ENCODE measurements around the gene ATRAID. TPM values are rescaled to one million over a fixed set of nuclear protein-coding genes. Genes with fewer than 3 reads are reported as not detected.

The ATRAID gene
- polyA plus RNA-seq, 3 donors: 120 to 298 (median 287) TPM

- 91% methylated on average over 6 of the region's 8 CpGs for WGBS (ENCODE audit: insufficient coverage)
- no peak for TF ChIP-seq CTCF (IDR thresholded peaks at IDR 0.05)
- no peak for DNase-seq
These were observed 46.7 kb upstream of the ATRAID start for GRCh38 chr2:27164960-27165763.

GRCh38 chr2:27170581-27171337, 41.1 kb upstream of the ATRAID start:
- Mint-ChIP-seq H3K27ac (peak overlapping the region in 1 of 7 donors; percentile 0), H3K4me1 (peaks cover 7% of the 10 kb centered on the region), H3K27me3 (ENCODE audit: low read depth in 3 of 3) (peaks cover 9 to 18% (median 14%) of the 10 kb centered on the region in 3 donors), H3K4me3 (peak overlapping the region in 1 of 2 donors; percentile 81), H3K9me3 (no peaks in the 10 kb centered on the region), H3K36me3 (no peaks in the 10 kb centered on the region)
- peaks cover 5 to 11% of the 10 kb centered on the region in 2 donors for H3K4me1 ChIP-seq (ENCODE audit: control insufficient read depth in 1 of 2, insufficient read depth in 2 of 2, low read length in 2 of 2)
- H3K4me2 ChIP-seq (replicated peaks; ENCODE audit: extremely low read depth, low read length, poor library complexity, severe bottlenecking): peak overlapping the region; percentile 57
- no peak overlapping the region for H3K9ac ChIP-seq (ENCODE audit: insufficient read depth, low read length, poor library complexity, severe bottlenecking)
- H3K36me3 ChIP-seq (replicated peaks in 1 of 2; ENCODE audit: control insufficient read depth in 1 of 2, insufficient read depth in 2 of 2, low read length in 2 of 2): no peaks in the 10 kb centered on the region
- no peak for TF ChIP-seq CTCF (IDR thresholded peaks at IDR 0.05)
- no peaks in the 10 kb centered on the region for H4K20me1 ChIP-seq (ENCODE audit: insufficient read depth, low read length)
- H3K27ac ChIP-seq (ENCODE audit: low read depth in 1 of 2, low read length in 2 of 2): no peak overlapping the region
- no peaks in the 10 kb centered on the region for H3K79me2 ChIP-seq (ENCODE audit: insufficient read depth, low read length)
- DNase-seq: no peak
- no peak overlapping the region for H3K4me3 ChIP-seq (replicated peaks in 1 of 3; ENCODE audit: low read depth in 2 of 3, low read length in 3 of 3)
- WGBS (ENCODE audit: insufficient coverage): no CpG with 5 or more reads among the region's 6 CpGs
- peak overlapping the region; percentile 61 for H2AFZ ChIP-seq (ENCODE audit: insufficient read depth, low read depth, low read length, poor library complexity, severe bottlenecking)
- H3K9me3 ChIP-seq (replicated peaks in 1 of 2; ENCODE audit: control insufficient read depth in 1 of 2, insufficient read depth in 1 of 2, low read length in 2 of 2): no peaks in the 10 kb centered on the region
- H3K27me3 ChIP-seq (ENCODE audit: control insufficient read depth in 2 of 2, insufficient read depth in 2 of 2, low read length in 2 of 2): no peaks in the 10 kb centered on the region
- intact Hi-C loops (cut with micrococcal nuclease): no loop called here

More at GRCh38 chr2:27164960-27165763, 46.7 kb upstream of the ATRAID start:
- Histone ChIP-seq H3K79me2 (ENCODE audit: insufficient read depth, low read length) (no peaks in the 10 kb centered on the region), H3K36me3 (replicated peaks in 1 of 2; ENCODE audit: control insufficient read depth in 1 of 2, insufficient read depth in 2 of 2, low read length in 2 of 2) (no peaks in the 10 kb centered on the region), H2AFZ (ENCODE audit: insufficient read depth, low read depth, low read length, poor library complexity, severe bottlenecking) (no peak overlapping the region), H3K27ac (ENCODE audit: low read depth in 1 of 2, low read length in 2 of 2) (no peak overlapping the region), H3K27me3 (ENCODE audit: control insufficient read depth in 2 of 2, insufficient read depth in 2 of 2, low read length in 2 of 2) (no peaks in the 10 kb centered on the region), H3K4me3 (replicated peaks in 1 of 3; ENCODE audit: low read depth in 2 of 3, low read length in 3 of 3) (no peak overlapping the region), H3K9me3 (replicated peaks in 1 of 2; ENCODE audit: control insufficient read depth in 1 of 2, insufficient read depth in 1 of 2, low read length in 2 of 2) (no peaks in the 10 kb centered on the region), H3K4me1 (ENCODE audit: control insufficient read depth in 1 of 2, insufficient read depth in 2 of 2, low read length in 2 of 2) (peaks cover 2 to 7% of the 10 kb centered on the region in 2 donors), H4K20me1 (ENCODE audit: insufficient read depth, low read length) (no peaks in the 10 kb centered on the region), H3K4me2 (replicated peaks; ENCODE audit: extremely low read depth, low read length, poor library complexity, severe bottlenecking) (no peak overlapping the region), H3K9ac (ENCODE audit: insufficient read depth, low read length, poor library complexity, severe bottlenecking) (no peak overlapping the region)
- H3K4me3 Mint-ChIP-seq: no peak overlapping the region
- peaks cover 2 to 11% (median 6%) of the 10 kb centered on the region in 3 donors for H3K27me3 Mint-ChIP-seq (ENCODE audit: low read depth in 3 of 3)
- peaks cover 5% of the 10 kb centered on the region for H3K4me1 Mint-ChIP-seq
- H3K9me3 Mint-ChIP-seq: peaks cover 0 to 2% (median 0%) of the 10 kb centered on the region in 7 donors
- H3K36me3 Mint-ChIP-seq: no peaks in the 10 kb centered on the region
- intact Hi-C loops (cut with micrococcal nuclease): loop anchor here in 1 of 2 donors (5.0 kb wide), 1 partner anchor 63 kb away; no protein-coding TSS in a partner anchor
- no peak overlapping the region for H3K27ac Mint-ChIP-seq
